Stimulated activated CD4-positive, alpha-beta T cell treated with anti-CD3 and anti-CD28 coated beads, Interleukin-4, amount 100 ng/mL, for 1 hour (primary cell): Measurements from ENCODE around the gene LINC00305.

Source experiments
- DNase-seq: peaks from one replicate; pipeline ENCODE4 v3.0.0-alpha.2; 2020

The LINC00305 gene

DNA sequence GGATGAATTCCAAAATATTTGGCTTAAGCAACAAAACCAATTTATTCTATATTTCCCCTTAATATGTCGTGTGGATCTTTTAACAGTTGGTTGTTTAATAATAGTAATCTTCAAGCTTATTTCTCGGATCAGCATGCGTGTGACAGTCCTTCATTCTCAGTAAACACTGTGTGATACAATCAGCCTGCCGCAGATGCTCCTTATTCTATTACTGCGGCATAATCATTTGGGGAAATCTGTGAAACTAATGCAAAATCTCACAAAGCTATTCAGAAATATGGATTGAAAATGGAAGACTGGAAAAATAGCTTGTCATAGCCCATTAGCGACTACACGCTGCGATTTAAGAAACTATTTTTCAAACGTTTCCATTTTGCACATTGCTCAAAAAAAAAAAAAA is 36.9 kb downstream of the LINC00305 start:
- no peak for DNase-seq

DNA sequence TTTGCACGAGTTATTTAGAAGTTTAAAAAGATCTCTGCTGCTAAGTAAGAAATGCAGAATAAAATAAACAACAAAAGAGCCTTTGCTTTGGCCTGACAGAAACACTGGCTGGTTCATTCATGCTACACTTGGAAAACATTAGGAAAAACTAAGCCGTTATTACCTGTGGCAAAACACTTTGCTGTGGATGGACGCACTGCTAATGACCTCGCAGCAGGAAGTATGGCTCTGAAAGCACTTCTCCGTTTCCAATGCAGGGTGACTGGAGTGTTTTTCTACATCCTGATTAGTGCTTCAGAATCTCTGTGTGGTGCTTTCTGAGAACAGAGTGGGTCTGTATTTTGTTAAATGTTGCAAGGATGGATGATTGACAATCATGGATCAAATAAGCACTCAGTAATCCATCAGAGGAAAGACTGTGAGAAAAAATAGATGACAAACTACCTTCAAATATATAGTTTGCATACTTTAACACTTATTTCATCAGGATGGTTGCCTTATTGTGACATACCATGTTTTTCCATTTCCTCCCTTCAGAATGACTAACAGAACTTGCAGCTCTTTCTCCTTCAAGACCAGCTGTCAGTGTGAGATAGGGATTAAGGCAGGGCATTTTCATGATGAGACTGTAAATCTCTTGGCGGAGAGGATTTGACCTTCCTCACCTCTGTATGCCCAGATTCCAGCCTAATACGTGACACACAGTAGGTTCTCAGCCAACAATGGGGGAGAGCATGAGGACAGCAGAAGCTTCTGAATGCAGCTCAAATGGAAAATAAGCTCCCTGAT is 38.0 kb downstream of the LINC00305 start:
- no peak for DNase-seq

DNA sequence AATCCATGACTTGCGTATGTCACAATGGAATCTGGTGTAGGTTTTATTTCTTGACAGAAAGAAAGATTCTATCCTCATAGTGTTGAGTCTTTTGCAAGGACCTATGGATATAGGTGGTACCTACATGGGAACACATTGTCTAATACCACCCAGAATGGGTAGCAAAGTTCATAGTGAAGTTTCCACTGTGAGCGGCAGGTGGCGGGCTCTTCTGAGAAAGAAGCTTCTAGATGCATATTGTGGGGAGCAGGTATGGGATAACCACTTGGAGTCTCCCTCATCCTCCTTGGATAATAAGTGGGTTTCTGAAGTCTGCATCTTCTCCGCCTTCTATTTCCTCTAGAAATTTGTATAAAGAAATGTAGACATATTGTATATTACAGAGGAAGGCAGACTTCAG is 44.9 kb downstream of the LINC00305 start:
- no peak for DNase-seq

DNA sequence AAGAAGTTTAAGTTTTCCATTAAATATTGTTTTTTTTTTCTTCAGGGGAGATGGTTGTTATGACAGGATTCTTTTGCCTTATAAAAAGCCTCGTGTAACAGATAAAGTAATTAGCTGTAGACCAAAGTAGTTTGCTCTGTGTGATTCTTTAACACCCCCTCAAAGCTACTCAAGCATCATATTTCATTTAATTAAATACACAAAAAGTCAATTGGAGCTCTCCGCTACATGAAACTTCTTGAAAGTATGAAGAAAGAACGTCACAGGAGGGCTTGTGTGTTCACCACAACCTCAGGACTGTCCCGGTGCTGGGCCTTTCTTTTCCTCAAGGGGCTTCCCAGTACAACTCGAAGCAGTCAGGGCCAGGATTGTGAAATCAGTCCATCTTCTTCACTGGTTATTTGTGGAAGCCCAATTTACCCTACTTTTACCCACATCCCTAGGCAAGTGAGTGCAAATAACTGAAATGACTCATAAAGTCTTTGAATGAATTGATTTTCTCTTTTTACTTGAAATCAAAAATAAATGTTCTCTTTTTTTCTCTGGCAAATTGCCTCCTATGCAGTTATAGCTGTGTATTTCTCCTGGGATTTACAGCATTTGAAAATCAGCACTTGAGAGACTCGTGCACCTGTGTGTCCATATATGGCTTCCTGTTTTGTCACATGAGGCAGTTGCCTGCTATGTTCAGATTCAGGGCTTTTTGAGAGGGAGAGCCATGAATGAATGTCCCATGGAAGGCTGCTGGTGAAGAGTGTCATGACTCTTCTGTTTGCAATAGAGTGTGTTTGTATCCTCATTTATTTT is 48.6 kb downstream of the LINC00305 start:
- no peak for DNase-seq

DNA sequence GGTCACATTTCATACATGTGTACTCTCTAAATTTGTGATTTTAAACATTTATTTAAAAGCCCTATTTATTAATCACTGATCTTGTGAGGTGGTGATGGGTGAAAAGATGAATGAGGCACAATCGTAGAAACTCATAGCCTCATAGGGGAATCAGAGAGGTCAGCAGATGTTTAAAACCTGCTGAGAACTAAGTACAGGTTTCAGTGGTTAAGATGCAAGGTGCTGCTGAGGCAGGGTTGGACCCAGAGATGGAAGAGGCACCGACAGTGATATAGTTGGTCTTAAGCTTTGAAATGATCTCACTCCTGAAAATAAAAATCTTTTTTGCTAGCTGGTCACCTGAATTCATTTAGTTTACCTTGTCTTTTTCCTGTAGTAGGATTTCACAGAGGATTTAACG is 49.6 kb downstream of the LINC00305 start:
- DNase-seq = no peak

DNA sequence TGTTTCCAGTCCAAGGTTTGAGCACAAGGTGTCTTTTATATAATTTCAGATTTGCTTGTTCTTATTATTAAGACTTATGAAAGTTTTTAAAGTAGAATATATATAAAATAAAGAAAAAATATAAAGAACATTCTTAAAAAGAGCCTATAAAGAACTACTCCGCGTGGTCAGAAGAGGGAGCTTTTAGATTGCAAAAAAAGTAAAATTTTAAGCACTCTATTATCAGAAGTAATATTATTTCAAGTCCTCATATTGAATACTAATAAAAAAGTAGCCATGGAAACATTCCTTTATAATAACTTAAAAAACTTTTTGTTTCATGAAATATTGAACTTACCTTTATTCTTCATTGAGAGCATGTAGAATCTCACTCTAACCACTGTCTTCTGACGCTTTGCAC is 51.4 kb downstream of the LINC00305 start:
- DNase-seq = no peak

DNA sequence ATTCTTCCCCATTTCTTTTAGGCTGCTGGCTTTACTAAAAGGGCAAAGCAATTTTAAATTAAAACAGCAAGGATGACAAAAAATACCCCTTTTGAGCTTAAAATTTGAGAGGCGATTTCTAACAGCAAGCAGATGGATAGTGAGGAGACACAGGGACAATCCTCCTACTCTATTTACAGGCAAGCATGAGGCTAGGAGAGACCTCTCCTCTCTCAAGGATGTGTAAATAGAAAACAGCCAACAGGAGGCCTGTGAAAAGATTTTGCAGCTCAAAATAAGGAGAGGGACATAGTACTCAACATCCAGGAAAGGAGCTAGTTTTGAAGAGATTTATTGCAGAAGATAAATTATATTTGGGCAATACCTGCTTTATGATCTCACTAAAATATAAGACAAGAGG is 53.8 kb downstream of the LINC00305 start:
- no peak for DNase-seq

DNA sequence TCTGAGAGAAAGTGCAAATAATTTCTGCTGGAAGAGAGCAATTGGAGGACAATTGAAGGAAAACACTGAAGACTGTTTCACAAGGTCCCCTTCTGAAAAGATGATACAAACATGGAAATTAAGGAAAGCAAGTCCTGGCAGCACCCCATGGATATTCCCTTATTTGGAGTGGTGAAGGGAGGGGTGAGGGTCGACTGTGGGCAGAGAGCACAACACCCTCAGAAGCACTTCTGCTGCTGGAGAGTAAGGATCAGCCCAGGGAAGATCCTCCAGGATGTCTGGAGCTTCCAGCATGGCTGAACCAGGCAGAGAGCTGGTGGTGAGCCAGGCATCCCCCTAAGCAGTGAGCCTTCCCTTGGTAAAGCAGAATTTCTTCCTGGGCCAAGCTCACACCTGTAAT is 54.7 kb downstream of the LINC00305 start:
- DNase-seq = no peak

DNA sequence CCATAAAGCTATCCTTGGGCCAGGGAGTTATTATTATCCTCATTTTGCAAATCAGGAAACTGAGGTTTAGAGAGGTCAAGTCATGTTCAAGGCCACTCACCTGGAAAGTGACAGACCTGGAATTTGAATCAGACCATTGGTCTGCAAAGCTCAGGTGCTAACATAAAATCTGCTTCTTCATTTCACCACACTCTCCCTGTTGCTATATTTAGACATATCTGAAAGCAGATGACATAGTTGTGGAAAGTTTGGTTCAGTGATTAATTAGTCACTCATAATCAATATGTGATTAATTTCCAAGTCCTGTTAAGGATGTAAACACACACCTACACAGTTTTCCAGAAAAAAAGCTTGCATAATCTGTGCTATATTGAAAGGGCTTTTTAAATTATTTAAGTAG is 57.4 kb downstream of the LINC00305 start:
- DNase-seq = no peak

DNA sequence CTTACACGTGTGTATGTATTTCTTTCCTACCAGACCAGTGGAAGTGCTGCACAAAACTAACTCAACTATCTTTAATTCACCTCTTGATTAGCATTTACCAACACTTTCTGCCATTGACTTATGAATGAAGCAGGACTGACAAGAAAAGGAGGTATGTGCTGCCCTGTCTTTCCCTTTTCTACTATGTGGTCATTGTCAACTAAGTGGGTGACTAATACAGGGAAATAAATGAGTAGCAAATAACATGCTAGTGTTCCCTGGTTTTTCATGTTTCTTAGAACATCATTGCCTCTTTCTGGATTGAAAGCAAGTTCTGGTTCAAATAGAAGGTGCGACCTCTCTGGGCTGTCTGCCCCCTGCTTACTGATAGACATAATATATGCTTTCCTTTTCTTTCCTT is 58.0 kb downstream of the LINC00305 start:
- no peak for DNase-seq

DNA sequence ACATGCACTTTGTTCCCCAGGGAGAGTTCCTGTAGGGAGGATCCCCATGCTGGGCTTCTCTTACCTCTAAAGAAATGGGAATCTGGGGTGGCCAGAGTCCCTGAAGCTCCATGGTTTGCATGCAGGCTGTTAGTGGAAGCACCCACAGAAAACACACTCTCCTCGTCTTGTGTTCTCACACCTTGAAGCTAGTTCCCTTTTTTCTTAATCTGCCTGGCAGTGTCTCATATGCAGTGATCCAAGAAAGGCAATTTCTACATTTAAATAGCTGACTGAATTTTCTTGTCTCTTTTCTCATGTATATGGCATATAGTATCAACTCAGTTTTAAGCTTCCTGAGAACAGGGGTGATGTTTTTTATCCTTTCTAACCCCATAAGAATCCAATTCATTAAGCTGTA is 65.0 kb downstream of the LINC00305 start:
- DNase-seq = no peak

DNA sequence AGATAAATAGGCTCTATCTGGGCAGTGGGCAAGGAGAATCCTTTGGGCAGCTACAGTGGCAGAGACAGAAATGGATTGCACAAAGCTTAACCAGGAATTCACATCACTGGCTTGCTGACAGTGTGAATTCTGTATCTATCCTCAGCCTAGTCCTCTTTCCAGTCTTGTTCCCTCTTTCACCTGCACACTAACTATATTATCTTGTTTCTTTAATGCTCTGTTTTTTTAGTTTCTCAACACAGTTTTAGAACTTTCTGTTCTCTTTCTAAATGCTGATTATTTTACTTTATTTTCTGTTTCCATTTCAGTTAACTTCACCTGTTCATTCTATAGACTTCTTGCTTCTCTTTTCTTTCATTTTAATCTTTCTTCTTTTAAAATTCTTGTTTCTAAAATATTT is 66.4 kb downstream of the LINC00305 start:
- no peak for DNase-seq

DNA sequence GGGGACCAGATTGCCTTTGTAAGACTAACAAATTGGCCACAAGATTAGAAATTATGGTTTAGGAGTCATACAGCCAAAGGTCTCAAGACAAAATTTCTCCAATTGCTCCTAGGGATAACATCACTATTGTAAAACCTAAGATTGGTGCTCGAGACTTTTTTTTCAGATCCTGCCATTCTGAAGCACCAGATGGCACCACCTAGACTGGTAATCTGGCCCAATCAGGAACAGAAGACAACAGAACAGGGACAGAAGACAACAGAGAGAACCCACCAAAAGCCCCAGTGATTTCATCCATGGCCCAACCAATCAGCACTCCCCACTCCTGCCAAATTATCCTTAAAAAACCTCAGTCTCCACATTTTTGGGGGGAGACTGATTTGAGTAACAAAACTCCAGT is 66.8 kb downstream of the LINC00305 start:
- no peak for DNase-seq

DNA sequence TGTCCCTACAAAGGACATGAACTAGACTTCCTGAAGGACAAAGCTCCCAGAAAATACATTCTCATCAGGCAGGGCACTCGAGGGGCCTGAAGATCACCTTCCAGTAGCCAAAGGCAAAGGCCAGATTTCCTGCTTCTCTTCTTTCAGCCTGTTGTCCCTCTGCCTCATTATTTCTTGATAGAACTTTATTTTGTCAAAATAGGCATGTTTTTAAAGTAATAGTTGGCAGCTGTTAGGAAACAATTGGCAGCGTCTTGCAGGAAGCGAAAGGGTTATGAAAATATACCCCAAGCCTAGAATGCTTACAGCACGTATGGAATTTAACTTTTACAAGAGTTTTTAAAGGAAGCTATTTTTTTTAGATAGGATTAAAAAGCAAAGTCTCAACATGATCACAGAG is 74.9 kb downstream of the LINC00305 start:
- no peak for DNase-seq

DNA sequence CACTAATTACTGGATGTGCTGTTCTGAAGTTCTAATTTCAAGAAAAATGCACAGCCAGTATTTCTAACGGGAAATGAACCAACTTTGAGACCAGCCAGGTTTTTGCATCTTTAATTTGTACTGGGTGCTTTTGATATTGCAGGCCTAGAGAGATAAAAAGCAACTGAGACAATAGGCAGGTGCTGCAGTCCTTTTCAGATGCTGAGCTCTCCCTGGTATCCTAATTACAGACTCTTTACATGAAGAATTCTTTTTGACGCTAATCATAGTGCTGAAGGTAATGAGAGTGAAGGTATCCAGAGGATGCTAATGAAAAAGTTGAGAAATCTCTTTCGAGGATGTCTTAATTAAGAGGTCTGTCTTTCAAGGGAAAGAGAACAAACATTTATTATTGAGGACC is 93.9 kb downstream of the LINC00305 start:
- no peak for DNase-seq

DNA sequence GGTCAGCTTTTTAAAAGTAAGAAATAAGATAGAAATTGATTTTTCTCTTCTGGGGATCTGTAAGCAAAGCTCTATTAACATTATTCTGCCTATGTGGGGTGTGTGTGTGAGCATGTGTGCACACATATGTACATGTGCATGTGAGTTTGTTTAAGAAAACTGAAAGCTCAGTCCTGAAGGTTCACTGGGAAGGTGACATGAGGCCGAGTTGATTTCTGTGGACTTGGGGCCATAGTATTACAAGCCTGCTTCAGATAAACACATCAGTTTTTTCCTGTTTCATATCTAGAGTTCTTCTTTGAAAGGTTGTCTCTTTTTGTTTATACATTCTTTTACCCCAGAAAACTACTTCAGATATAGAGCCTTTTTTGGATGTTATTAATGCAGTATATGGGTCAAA is 95.6 kb downstream of the LINC00305 start:
- DNase-seq = no peak

DNA sequence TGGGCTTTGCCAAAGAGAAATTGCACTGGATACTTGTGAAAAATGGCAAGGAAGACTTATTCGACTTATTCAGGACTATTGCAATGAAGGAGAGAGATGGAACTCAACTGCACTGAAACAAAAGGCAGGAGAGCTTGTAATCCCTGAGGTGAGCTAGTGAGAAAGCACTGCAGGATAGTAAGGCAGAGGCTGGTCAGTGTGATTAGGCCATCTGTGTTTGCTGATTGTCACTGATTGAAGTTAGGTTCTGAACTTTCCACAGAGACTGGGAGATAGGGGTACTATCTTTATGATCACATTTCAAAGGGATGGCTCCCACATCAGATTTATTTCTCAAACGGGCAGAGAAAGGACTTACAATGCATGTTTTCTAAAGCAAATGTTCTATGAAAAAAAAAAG is 96.1 kb downstream of the LINC00305 start:
- DNase-seq = no peak

DNA sequence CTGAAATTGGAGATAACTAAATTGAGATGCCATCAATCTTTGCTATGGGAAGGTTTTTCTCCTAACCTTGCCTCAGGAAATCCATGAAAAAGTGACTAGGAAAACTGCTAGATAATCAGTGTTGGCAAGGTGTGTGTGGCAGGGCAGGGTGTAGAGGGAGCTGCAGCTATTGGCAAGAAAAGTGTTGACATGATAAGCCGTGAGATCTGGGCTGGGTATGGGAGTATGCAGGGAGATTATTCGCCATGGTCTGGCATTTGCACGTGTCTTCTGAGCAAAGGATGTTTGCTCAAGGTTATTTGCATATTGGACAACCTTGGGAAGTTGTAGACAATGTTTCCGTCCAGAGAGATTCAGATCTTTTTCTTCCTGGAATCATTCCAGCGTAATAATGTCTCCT is 104.3 kb downstream of the LINC00305 start:
- DNase-seq = no peak

DNA sequence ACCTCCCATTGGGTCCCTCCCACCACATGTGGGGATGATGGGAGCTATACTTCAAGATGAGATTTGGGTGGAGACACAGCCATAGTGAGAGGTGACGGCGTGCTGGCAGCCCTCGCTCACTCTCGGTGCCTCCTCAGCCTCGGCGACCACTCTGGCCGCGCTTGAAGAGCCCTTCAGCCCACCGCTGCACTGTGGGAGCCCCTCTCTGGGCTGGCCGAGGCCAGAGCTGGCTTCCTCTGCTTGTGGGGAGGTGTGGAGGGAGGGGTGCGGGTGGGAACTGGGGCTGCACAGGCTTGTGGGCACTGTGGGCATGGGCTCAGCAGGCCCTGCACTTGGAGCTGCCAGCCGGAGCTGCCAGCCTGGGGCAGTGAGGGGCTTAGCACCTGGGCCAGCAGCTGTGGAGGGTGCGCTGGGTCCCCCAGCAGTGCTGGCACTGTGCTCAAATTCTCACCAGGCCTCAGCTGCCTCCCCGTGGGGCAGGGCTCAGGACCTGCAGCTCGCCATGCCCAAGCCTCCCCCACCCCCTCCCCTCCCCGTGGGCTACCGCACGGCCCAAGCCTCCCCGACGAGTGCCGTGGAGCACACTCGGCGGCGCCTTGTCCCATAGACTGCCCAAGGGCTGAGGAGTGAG is 106.0 kb downstream of the LINC00305 start:
- DNase-seq = no peak

DNA sequence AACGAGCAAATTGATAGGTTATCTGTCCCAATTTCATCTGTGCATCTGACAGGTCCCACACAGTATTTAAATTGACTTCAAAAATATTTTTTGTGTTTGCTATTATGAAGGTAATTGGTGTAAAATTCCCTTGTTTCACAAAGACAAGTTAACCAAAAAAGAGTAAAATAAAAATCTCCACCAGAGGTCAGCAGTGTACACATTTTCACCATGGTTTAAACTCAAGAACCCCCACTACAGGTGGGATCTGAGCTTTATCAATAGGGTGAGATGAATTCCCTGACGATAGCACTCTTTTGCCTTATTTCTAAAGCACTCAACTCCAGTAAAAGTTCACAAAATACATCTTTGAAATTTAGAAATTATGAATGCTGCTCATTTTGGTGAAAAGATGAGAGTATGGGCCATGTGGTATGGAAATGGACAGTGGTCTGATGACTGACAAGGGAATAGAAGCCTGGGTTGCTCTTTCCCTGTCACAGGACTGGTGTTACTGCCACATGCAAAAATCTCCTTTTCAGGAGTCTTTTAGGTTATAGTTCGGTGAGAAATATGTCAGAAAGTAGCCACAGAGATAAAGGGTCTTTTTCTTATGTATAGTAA is 111.0 kb downstream of the LINC00305 start:
- no peak for DNase-seq

DNA sequence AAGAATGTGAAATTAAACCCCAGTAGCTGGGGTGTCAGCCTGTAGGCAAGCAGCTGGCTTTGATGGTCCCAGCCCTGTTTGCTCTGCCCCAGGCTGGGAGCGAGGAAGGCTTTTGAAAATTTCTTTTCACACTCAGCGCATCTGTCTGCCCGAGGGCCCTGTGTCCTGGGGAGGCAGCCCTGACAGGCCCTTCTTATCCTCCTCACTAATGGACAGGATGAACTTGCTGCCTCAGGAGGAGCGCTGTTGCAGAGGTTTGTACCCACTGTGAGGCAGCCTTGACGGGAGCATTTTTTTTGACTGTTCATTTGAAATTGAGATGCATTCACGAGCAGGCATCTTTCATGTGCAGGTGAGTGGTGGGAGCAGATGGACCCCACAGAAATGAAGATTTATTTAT is 116.6 kb downstream of the LINC00305 start:
- no peak for DNase-seq

DNA sequence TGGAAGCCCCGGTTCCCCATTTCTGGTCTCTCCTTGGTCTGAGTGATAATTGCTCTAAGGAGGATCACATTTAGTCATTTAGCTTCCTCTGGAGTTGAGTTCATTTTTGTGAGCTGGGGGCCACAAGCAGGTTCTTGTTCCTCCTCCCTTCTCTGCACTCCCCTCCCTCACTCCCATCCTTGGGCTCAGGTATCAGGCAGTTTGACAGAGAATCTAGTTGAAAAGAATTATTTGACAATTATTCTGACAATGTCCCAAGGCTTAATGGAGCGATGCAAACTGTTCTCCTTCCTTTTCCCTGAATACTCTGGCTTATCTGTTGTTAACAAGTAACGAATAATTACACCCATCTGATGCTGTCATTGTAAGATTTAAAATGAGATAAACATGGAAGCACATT is 117.5 kb downstream of the LINC00305 start:
- DNase-seq = no peak
